HG02571 (cell line): Measurements from ENCODE around the gene SLC24A4.

Source experiments
- ATAC-seq: cut with Tn5 transposase; IDR thresholded peaks from one replicate; pipeline ENCODE4 v1.9.1; 2021; ENCODE audit warnings: mild to moderate bottlenecking, moderate library complexity; ENCODE audit not compliant: unreplicated experiment

The SLC24A4 gene

GRCh38 chr14:92453691-92454090, 130.7 kb downstream of the SLC24A4 start:
- no peak for ATAC-seq

DNA sequence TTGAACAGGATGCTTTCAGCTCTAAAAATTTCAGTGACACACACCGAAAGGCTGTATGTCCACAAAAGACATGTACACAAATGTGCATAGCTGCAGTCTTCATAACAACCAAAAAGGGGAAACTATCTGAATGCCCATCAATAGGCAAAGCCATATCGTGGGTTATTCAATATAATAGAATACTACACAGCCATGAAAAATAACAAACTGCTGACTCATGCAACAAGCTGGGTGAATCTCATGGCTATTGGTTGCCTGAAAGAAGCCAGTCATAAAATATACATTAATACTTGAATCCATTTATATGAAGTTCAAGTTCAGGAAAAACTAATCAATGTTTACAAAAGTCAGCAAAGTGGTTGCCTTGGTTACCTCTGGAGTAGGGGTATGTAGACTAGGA, 132.3 kb downstream of the SLC24A4 start:
- no peak for ATAC-seq

DNA sequence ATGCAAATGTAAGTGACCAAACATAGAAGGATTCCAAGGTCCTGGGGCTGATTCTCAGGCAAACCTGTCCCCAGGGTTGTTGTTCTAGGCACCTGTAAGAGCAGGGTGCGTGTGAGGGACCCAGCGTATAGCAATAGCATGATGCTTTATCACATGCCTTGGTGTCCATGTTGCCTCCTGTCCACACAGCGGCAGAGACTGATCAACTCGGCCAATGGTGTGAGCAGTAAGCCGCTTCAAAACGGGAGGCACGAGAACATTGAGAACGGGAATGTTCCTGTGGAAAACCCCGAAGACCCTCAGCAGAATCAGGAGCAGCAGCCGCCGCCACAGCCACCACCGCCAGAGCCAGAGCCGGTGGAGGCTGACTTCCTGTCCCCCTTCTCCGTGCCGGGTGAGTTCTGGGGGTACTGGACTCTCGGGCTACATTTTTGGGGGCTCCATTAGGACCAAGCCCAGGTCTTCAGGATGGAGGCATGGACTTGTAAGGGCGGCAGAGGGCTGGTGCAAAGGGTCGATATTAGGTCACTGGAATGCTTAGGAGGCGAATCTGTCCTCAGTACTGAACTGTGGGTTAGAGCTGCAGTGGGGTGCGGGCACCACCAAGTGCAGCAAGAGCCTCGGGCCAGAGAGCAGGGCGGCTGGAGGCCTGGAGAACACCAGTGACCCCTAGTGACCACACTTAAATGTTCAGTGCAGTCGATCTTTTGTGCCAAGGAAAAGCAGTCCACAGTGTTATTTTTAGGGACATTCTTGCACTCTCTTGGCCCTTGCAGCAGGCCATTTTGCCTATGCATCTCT, 133.4 kb downstream of the SLC24A4 start:
- no peak for ATAC-seq

GRCh38 chr14:92457016-92457565, 134.1 kb downstream of the SLC24A4 start:
- ATAC-seq = no peak

DNA sequence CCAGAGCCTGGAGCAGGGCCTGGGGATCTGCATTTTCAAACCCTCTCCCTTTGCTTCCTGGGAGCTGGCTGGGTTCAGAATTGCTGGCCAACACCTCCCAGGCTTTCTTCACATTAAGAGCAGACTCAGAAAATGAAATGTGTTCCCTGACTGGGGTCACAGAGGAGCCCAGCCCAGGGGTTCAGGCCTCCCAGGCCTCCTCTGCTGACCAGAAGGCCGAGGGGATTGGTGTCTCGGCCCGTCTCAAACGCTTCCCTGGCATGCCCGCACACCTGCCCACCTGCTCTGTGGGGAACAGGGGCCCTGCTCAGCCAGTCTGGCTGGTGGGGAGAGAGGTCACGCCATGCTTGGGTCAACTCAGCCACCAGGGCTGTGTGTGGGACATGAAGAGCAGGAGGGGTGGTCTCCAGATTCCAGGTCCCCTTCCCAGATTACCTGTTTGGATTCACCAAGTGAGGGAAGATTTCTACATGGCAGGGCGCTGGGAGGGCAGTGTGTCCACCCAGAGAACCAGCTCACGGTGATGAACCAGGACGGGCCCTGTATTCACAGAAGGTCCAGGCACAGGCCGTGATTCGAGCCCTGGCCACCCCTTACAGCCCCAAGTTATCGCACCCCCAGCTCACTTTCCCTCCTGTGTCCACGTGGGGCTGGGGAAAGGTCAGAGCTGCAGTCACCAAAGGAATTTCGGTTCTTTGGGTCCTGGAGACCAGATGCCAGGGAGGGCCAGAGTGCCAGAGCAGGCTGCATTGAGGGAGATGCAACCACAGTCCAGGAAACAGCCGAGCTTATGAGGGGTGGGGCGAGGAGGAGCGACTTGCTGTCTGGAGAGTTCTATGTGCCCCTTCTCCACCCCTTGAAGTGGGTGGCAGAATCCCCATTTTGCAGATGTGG, 135.4 kb downstream of the SLC24A4 start:
- ATAC-seq = no peak

DNA sequence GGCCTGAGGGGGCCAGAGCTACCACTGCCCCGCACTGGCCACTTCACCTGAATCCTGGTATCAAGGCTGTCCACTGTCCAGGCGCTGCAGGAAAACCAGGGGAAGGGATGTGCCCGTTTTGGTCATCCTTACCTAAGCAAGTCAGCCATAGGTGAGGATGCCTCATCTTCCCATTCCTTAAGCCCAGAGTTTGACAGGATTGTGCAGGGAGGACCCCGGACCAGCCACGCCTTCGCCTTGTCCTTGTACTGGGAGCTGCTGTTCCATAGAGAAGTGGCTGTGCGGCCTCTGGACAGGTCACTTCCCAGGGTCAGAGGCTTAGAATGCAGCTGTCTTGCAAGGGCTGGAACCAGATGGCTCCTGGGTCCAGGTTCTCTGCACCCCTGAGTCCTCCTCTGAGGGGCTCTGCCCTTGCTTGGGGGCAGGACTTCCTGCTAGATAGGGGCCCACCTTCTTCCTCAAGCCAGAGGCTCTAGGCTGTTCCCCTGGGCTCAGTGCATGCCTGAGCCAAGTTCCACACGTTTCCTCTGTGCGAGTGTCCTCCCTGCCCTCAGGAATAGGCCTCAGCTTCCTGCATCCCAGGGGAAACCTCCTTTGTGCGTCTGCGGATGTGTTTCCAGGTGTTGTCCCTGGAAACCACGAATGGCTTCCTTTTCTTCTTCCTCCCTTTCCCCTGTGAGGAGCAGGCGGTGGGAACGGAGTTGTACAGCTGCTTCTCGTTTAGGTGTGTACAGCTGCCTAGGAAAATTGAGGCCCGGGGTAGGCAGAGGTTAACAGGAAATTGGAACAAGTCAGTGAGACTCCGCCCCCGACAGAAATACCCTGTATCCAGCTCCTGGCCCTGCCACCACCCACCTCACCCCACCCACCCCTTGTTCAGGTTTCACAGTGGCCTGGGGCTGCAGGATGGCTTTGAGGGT, 136.3 kb downstream of the SLC24A4 start:
- no peak for ATAC-seq

- no peak for ATAC-seq
Observed at GRCh38 chr14:92459950-92460421, 137.0 kb downstream of the SLC24A4 start.

DNA sequence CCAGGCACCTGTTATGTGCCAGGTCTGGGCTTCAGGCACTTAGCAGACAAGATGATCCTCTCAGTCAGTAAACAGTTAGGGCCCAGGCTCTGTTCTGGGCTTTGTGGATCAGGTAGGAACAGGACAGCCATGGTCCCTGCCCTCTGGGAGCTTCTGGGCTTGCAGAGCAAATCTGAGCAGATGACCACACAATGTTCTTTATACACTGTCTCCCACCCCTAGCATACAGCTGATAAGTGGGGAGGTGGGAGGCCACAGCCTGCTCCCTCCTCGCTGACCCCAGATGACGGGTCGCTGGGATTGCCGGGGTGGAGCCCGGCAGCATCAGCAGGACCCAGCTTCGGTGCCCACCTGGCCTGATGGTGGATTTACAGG, 137.6 kb downstream of the SLC24A4 start:
- ATAC-seq = no peak

DNA sequence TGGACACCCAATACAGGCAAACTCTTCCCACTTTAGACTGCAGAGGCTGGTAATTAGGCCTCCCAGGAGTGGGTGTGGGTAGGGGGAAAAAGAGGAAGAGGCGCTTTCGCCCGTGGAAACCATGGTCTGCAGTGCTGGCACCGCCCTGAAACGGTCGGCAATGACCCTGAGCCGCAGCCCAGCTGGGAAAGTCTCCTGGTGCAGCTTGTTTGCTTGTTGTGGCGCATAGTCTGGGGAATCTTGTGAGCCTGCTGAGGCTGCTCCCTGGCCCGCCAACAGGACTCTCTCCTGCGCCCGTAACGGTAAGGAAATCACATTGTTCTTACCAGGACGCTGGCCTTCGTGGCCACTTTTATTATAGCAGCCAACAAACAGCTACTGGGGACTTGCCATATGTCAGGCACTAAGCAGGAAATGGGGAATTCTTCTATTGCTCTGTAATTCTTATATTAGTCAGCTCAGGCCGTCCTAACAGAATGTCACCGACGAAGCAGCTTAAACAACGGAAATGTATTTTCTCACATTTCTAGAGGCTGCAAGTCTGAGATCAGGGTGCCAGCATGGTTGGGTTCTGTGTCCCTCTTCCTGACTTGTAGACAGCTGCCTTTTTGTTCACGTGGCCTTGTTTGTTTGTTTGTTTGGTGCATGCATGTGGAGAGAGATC, 138.1 kb downstream of the SLC24A4 start:
- ATAC-seq = no peak

- ATAC-seq = no peak
Observed at GRCh38 chr14:92461891-92462290, 138.9 kb downstream of the SLC24A4 start.

GRCh38 chr14:92462568-92462967, 139.6 kb downstream of the SLC24A4 start:
- ATAC-seq = no peak

GRCh38 chr14:92463141-92463540, 140.2 kb downstream of the SLC24A4 start:
- no peak for ATAC-seq

DNA sequence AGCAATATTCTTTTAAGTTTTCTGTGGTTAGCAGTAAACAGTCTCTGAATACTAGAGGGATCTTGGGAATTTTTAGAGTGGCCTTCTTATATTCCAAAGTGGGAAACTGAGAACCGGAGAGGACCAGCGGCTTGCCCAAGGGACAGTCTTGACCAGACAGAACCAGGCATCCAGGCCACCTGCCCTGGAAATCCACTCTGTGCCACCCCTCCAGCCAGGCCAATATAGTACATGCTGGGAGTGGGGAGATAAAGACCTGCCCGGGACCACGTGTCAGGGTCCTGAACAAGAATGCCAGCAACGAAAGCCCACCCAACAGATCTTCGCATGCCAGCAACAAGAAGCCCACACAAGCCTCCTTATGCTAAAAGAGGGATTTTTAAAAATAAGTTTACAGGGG, 141.2 kb downstream of the SLC24A4 start:
- no peak for ATAC-seq

GRCh38 chr14:92464716-92465115, 141.8 kb downstream of the SLC24A4 start:
- no peak for ATAC-seq

- ATAC-seq = no peak
Observed at GRCh38 chr14:92465353-92466055, 142.5 kb downstream of the SLC24A4 start.

DNA sequence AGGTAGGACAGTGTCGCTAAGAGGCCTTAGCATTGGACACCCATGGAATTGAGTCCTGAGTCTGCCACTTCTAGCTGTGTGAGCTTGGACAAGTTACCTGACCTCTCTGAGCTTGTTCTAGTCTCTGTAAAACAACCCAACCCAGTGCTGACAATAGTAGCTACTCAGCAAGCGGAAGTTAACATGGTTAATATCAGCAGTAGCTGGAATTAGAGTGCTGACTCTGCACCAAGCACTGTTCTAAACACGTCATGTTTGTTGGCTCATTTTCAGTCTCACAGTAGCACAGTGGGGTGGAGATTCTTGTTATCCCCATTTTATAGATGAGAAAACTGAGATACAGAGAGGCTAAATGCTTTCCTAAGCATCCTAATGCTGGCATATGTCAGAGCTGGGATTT, 143.1 kb downstream of the SLC24A4 start:
- no peak for ATAC-seq

DNA sequence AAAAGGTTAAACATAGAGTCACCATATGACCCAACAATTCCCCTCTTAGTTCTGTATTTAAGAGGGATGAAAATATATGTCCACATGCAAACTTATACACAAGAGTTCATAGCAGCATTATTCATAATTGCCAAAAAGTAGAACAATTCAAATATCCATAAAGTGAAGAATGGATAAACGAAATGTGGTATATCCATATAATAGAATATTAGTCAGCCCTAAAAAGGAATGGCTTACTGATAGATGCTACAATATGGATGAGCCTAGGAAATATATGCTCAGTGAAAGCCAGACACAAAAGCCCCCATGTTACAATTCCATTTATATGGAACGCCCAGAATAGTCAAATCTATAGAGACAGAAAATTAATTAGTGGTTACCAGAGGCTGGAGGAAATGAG, 146.6 kb downstream of the SLC24A4 start:
- no peak for ATAC-seq

GRCh38 chr14:92470215-92470614, 147.2 kb downstream of the SLC24A4 start:
- ATAC-seq = no peak

DNA sequence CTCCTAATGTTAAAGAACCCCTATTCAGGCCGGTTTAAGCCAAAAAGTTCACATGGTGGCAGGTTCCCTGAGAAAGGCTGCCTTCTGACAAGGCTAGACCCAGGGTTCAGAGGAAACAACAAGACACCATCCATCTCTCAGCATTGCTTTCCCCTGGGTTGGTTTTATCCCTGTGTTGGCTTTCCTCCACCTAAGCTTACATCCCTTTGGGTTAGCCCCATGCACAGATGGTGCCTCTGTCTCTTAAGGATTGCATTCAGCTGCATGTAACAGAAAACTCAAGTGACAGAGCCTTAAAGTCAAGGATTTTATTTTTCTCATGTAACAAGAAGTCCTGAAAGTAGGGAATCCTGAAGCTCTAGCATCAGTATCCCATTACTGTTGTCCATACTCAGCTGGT, 147.8 kb downstream of the SLC24A4 start:
- no peak for ATAC-seq
